GM12878 (cell line): ENCODE measurements around the gene GLB1L. TPM values are rescaled to one million over a fixed set of nuclear protein-coding genes. Genes with fewer than 3 reads are reported as not detected.
"Not testable (repeated sequence)": the region's sequence is repeated elsewhere in the genome, so short reads cannot be mapped to it uniquely, and the experiment has no call there.

Source experiments
- ATAC-seq: fragments of 200-7000 bp; cut with Tn5 transposase; 3 replicates; pipeline ENCODE4 v1.9.1; 2020; ENCODE audit warnings: mild to moderate bottlenecking, moderate library complexity
- BruUV-seq: library from RNA; stranded (reverse); fragments of 400-500 nt; replicated peaks from 2 replicates; lab custom pipeline; 2021; lab: Mats Ljungman, UMichigan
- CTCF ChIA-PET: fragments of 300-600 bp; sonication (Branson Sonifier 250); formaldehyde crosslinking; extraction: SDS; loops from one replicate; lab custom pipeline; 2021; ENCODE audit warnings: inconsistent platforms; lab: Yijun Ruan, JAX
- POLR2A ChIA-PET: fragments of 350-600 bp; formaldehyde crosslinking; extraction: SDS; loops from one replicate; lab custom pipeline; 2021; ENCODE audit warnings: inconsistent platforms; lab: Charles Lee
- RAD21 ChIA-PET: fragments of 300-600 bp; sonication (Branson Sonifier 250); formaldehyde crosslinking; loops from one replicate; lab custom pipeline; 2023; ENCODE audit warnings: antibody characterized with exemption; ENCODE audit not compliant: unreplicated experiment; lab: Charles Lee
- SMC1A ChIA-PET: fragments of 300-600 bp; sonication (Branson Sonifier 250); formaldehyde crosslinking; loops from one replicate; lab custom pipeline; 2023; ENCODE audit not compliant: unreplicated experiment, uncharacterized antibody; lab: Charles Lee
- DNase-seq: peaks from one replicate; pipeline ENCODE4 v3.0.0-alpha.2; 2011; ENCODE audit warnings: low read depth, low spot score
- FAIRE-seq: peaks from 3 replicates; lab custom pipeline; 2011; peaks lifted over from hg19 to GRCh38; lab: Jason Lieb, UNC
- H2AFZ ChIP-seq: 2 replicates; pipeline ENCODE4 v1.6.0; 2011; ENCODE audit warnings: low read depth, low read length, control low read depth; ENCODE audit not compliant: control insufficient read depth
- H3K27ac ChIP-seq: 2 replicates; pipeline ENCODE4 v1.5.1; 2011; ENCODE audit warnings: control low read depth; ENCODE audit not compliant: control insufficient read depth, insufficient read depth
- H3K27me3 ChIP-seq, 2 experiments: replicated peaks in 1 of 2; 2 replicates each; pipeline versions ENCODE4 v1.6.0 to v1.6.1; 2011; ENCODE audit warnings: low read length in 1 of 2; ENCODE audit not compliant: control insufficient read depth in 2 of 2, insufficient read depth in 2 of 2
- H3K36me3 ChIP-seq, 2 experiments: 2 replicates each; pipeline ENCODE4 v1.5.1; 2011; ENCODE audit warnings: low read length in 1 of 2; ENCODE audit not compliant: control insufficient read depth in 2 of 2, insufficient read depth in 2 of 2
- H3K4me1 ChIP-seq: 2 replicates; pipeline ENCODE4 v1.6.1; 2011; ENCODE audit warnings: mild to moderate bottlenecking, low read length, moderate library complexity, mixed read lengths; ENCODE audit not compliant: control insufficient read depth, insufficient read depth
- H3K4me2 ChIP-seq: 2 replicates; pipeline ENCODE4 v1.6.0; 2011; ENCODE audit warnings: control low read depth; ENCODE audit not compliant: control insufficient read depth, insufficient read depth
- H3K4me3 ChIP-seq: fragments of 200-600 bp; sonication (generic); 2 replicates; pipeline ENCODE4 v1.5.1; 2016
- H3K79me2 ChIP-seq: 2 replicates; pipeline ENCODE4 v1.6.0; 2011; ENCODE audit warnings: low read length; ENCODE audit not compliant: control insufficient read depth, insufficient read depth
- H3K9ac ChIP-seq: 2 replicates; pipeline ENCODE4 v1.8.0; 2011; ENCODE audit warnings: low read length, control low read depth, mixed read lengths; ENCODE audit not compliant: control insufficient read depth, insufficient read depth
- H3K9me3 ChIP-seq: replicated peaks from 3 replicates; pipeline ENCODE4 v1.5.1; 2011; ENCODE audit warnings: mild to moderate bottlenecking, low read length; ENCODE audit not compliant: control insufficient read depth, insufficient read depth
- H4K20me1 ChIP-seq: 2 replicates; pipeline ENCODE4 v1.6.0; 2011; ENCODE audit not compliant: control insufficient read depth, insufficient read depth
- BCL11A ChIP-seq: IDR thresholded peaks from 2 replicates; pipeline ENCODE4 v1.6.1; 2011; ENCODE audit warnings: low read depth, low read length
- FOS ChIP-seq: IDR thresholded peaks from 3 replicates; pipeline ENCODE4 v1.6.1; 2011; ENCODE audit warnings: borderline replicate concordance; ENCODE audit not compliant: insufficient read length; ENCODE audit errors: extremely low read depth
- FOXK2 ChIP-seq: fragments of 450-650 bp; IDR thresholded peaks from 2 replicates; pipeline ENCODE4 v1.6.1; 2017; ENCODE audit warnings: mild to moderate bottlenecking, moderate library complexity
- IRF4 ChIP-seq: IDR thresholded peaks from 2 replicates; pipeline ENCODE4 v1.6.1; 2011; ENCODE audit warnings: low read depth, low read length
- MTA3 ChIP-seq: IDR thresholded peaks from 2 replicates; pipeline ENCODE4 v1.6.1; 2012; ENCODE audit warnings: low read length, inconsistent platforms, borderline replicate concordance
- PAX8 ChIP-seq: fragments of 450-650 bp; IDR thresholded peaks from 2 replicates; pipeline ENCODE4 v1.6.1; 2017; ENCODE audit warnings: mild to moderate bottlenecking, moderate library complexity
- POLR2AphosphoS5 ChIP-seq: IDR thresholded peaks from 2 replicates; pipeline ENCODE4 v1.6.1; 2011; ENCODE audit warnings: mild to moderate bottlenecking, low read length, inconsistent platforms
- RELA ChIP-seq: fragments of 450-650 bp; IDR thresholded peaks from 2 replicates; pipeline ENCODE4 v1.8.0; 2014; ENCODE audit warnings: borderline replicate concordance; ENCODE audit not compliant: partially characterized antibody
- SP1 ChIP-seq: IDR thresholded peaks from one replicate; pipeline ENCODE4 v1.6.1; 2011; ENCODE audit warnings: low read depth, low read length
- TARDBP ChIP-seq: IDR thresholded peaks from 2 replicates; pipeline ENCODE4 v1.6.1; 2016; ENCODE audit warnings: borderline replicate concordance
- TBL1XR1 ChIP-seq: IDR thresholded peaks from 2 replicates; pipeline ENCODE4 v1.6.1; 2012; ENCODE audit warnings: low read depth, low read length, improper control_type of control experiment
- TCF3 ChIP-seq: IDR thresholded peaks from 2 replicates; pipeline ENCODE4 v1.6.1; 2012; ENCODE audit warnings: low read depth, mild to moderate bottlenecking, low read length, borderline replicate concordance; ENCODE audit not compliant: insufficient read depth
- TCF7 ChIP-seq: IDR thresholded peaks from 2 replicates; pipeline ENCODE4 v1.6.1; 2014; ENCODE audit warnings: antibody characterized with exemption, borderline replicate concordance
- YBX1 ChIP-seq: fragments of 450-650 bp; IDR thresholded peaks from 2 replicates; pipeline ENCODE4 v1.6.1; 2016; ENCODE audit warnings: antibody characterized with exemption
- ZBED1 ChIP-seq: IDR thresholded peaks from 2 replicates; pipeline ENCODE4 v1.6.1; 2016; ENCODE audit warnings: borderline replicate concordance
- ZSCAN29 ChIP-seq: fragments of 450-650 bp; IDR thresholded peaks from 2 replicates; pipeline ENCODE4 v1.6.1; 2017; ENCODE audit warnings: mild to moderate bottlenecking, moderate library complexity
- WGBS: methylation state at CpG from one replicate; pipeline ENCODE4 v1.1.6; 2016; ENCODE audit warnings: low lambda C conversion rate; ENCODE audit not compliant: insufficient replicate concordance, insufficient coverage; ENCODE audit errors: missing lambda C conversion rate; 5-methylcytosine and 5-hydroxymethylcytosine counted together
- in situ Hi-C: fragments of 300-500 bp; cut with MboI; formaldehyde crosslinking; loops from 9 replicates; pipeline ENCODE4 v1.14.3; 2018; ENCODE audit warnings: mixed read lengths
- intact Hi-C: fragments of 100-400 bp; cut with micrococcal nuclease; formaldehyde crosslinking; loops from one replicate; pipeline ENCODE4 v1.14.2; 2022; ENCODE audit not compliant: unreplicated experiment
- polyA plus RNA-seq, 11 experiments: library from polyadenylated mRNA; depleted of rRNA in 4 of 11; unstranded in 6 of 11; stranded (reverse) in 5 of 11; fragments of >200 nt; fragmentation: Nextera tagmentation in 4 of 11; fragmentation: Illumina TruSeq in 1 of 11; extraction: Ambion mirVana in 4 of 11; extraction: Trizol in 1 of 11; gene quantifications; 1 replicate in 1 of 11; 2 replicates in 10 of 11; pipeline versions ENCODE4 v1.2.1 to v1.2.3, GENCODE V29; 2011 to 2016; ENCODE audit warnings: inconsistent platforms in 2 of 11, missing spikeins in 2 of 11, low read depth in 1 of 11
- total RNA-seq, 4 experiments: library from RNA; depleted of rRNA in 3 of 4; stranded (reverse); fragments of >200 nt in 3 of 4; fragmentation: Illumina TruSeq in 1 of 4; extraction: Trizol in 1 of 4; gene quantifications; 2 replicates each; pipeline versions ENCODE4 v1.2.1 to v1.2.3, GENCODE V29; 2013 to 2021

GLB1L gene
- total and polyA plus RNA-seq, 10 of the 15 experiments (the other 5 are each of a cell fraction or from before 2014, with no cell fraction given): 0.29 to 4.6 (median 2.7) TPM

GRCh38 chr2:219200502-219201326, 44.5 kb downstream of the GLB1L start:
- SMC1A ChIA-PET, H3K36me3 ChIP-seq, H3K27me3 ChIP-seq, H3K9ac ChIP-seq, H3K4me2 ChIP-seq, FAIRE-seq, in situ Hi-C loops, DNase-seq, H4K20me1 ChIP-seq, ATAC-seq, intact Hi-C loops, H2AFZ ChIP-seq, H3K27ac ChIP-seq, H3K4me3 ChIP-seq, H3K79me2 ChIP-seq, BruUV-seq, H3K9me3 ChIP-seq, H3K4me1 ChIP-seq: not testable (repeated sequence)
- ChIA-PET RAD21 (interaction anchor here (0.5 kb wide), 1 partner anchor 139 kb away, joined by 3 read pairs; no protein-coding TSS in a partner anchor), CTCF (interaction anchor here (1.3 to 2.8 kb wide), 2 partner anchors 9 to 29 kb away, joined by 3 to 7 read pairs; no protein-coding TSS in a partner anchor), POLR2A (interaction anchor here (1.1 to 1.6 kb wide), 2 partner anchors 19 to 21 kb away, joined by 3 to 4 read pairs; no protein-coding TSS in a partner anchor)
- 71% methylated on average over 24 of the region's 26 CpGs for WGBS

GRCh38 chr2:219199470-219200211, 45.6 kb downstream of the GLB1L start:
- in situ Hi-C loops: no loop called here
- BruUV-seq: no TSS peak
- SMC1A ChIA-PET: interaction anchor here (0.8 kb wide), 1 partner anchor 29 kb away, joined by 3 read pairs; no protein-coding TSS in a partner anchor
- TF ChIP-seq MTA3: no peak
- TF ChIP-seq TBL1XR1: no peak
- no peak for TF ChIP-seq BCL11A
- TF ChIP-seq ZBED1: no peak
- TF ChIP-seq TARDBP: no peak
- TF ChIP-seq YBX1: no peak
- no peak for TF ChIP-seq TCF7
- no peak for TF ChIP-seq PAX8
- TF ChIP-seq ZSCAN29: no peak
- TF ChIP-seq FOS: no peak
- TF ChIP-seq POLR2AphosphoS5: no peak
- no peak for TF ChIP-seq SP1
- no peak for TF ChIP-seq FOXK2
- no peak for TF ChIP-seq RELA
- no peak for TF ChIP-seq TCF3
- no peak for TF ChIP-seq IRF4
- no peak overlapping the region for H3K9ac ChIP-seq
- RAD21 ChIA-PET: no interaction called here
- FAIRE-seq (no peak), ATAC-seq (no peak), DNase-seq (no peak)
- intact Hi-C loops: no loop called here
- no peaks in the 10 kb centered on the region for H4K20me1 ChIP-seq
- POLR2A ChIA-PET: interaction anchor here (1.6 kb wide), 1 partner anchor 18 kb away, joined by 4 read pairs; no protein-coding TSS in a partner anchor
- H3K9me3 ChIP-seq: no peaks in the 10 kb centered on the region
- no peak overlapping the region for H3K27ac ChIP-seq
- WGBS: 52% methylated on average over 12 of the region's 12 CpGs
- no peaks in the 10 kb centered on the region for H3K79me2 ChIP-seq
- H3K4me1 ChIP-seq: no peaks in the 10 kb centered on the region
- H2AFZ ChIP-seq: no peak overlapping the region
- no peak overlapping the region for H3K4me3 ChIP-seq
- H3K4me2 ChIP-seq: no peak overlapping the region
- CTCF ChIA-PET: interaction anchor here (2.8 kb wide), 1 partner anchor 28 kb away, joined by 7 read pairs; no protein-coding TSS in a partner anchor
- no peaks in the 10 kb centered on the region for H3K36me3 ChIP-seq
- no peaks in the 10 kb centered on the region for H3K27me3 ChIP-seq
